C1 segment of cervical spinal cord (tissue), 14 donors: Measurements from ENCODE around the gene GDPD2.
"Not testable (repeated sequence)": the region's sequence is repeated elsewhere in the genome, so short reads cannot be mapped to it uniquely, and the experiment has no call there.

ENCODE experiments used
- DNase-seq, 14 donors: peaks; one replicate each; lab custom pipeline; 2025; lab: John Stamatoyannopoulos, UW

The GDPD2 gene

GRCh38 chrX:70422851-70423341 is at the start of gene GDPD2:
Gene GDPD2, plus strand, starts transcription at chrX:70423314. Its CDS starts 1,671 bp downstream, at chrX:70424985.
- DNase-seq, result peak in 6 of 14 donors; percentile 7 to 63 (median 23)

GRCh38 chrX:70386235-70386634 is 36.9 kb upstream of the GDPD2 start:
- no peak for DNase-seq

GRCh38 chrX:70398899-70399298 is 24.2 kb upstream of the GDPD2 start:
- DNase-seq, result no peak

GRCh38 chrX:70400181-70400580 is 22.9 kb upstream of the GDPD2 start:
- not testable (repeated sequence) for DNase-seq

GRCh38 chrX:70402721-70403120 is 20.4 kb upstream of the GDPD2 start:
- DNase-seq, result no peak

GRCh38 chrX:70405003-70405402 is 18.1 kb upstream of the GDPD2 start:
- DNase-seq, result no peak

- no peak for DNase-seq
Measured at GRCh38 chrX:70410921-70411320, 12.2 kb upstream of the GDPD2 start.

GRCh38 chrX:70411475-70411874 is 11.6 kb upstream of the GDPD2 start:
- no peak for DNase-seq

GRCh38 chrX:70421618-70422017 is 1.5 kb upstream of the GDPD2 start:
- peak in 6 of 14 donors; percentile 16 to 59 (median 34) for DNase-seq

- DNase-seq, result no peak
Measured at GRCh38 chrX:70423936-70424675, 992 bp downstream of the GDPD2 start.

- DNase-seq, result no peak
Measured at GRCh38 chrX:70424801-70425200, 1.7 kb downstream of the GDPD2 start.

GRCh38 chrX:70426286-70427278 is 3.5 kb downstream of the GDPD2 start:
- no peak for DNase-seq

- no peak for DNase-seq
Measured at GRCh38 chrX:70427365-70427764, 4.3 kb downstream of the GDPD2 start.

- DNase-seq, result no peak
Measured at GRCh38 chrX:70429759-70430158, 6.6 kb downstream of the GDPD2 start.

- no peak for DNase-seq
Measured at GRCh38 chrX:70432936-70433847, 10.1 kb downstream of the GDPD2 start.

- peak in 12 of 14 donors; percentile 20 to 75 (median 47) for DNase-seq
Measured at GRCh38 chrX:70433848-70434351, 10.8 kb downstream of the GDPD2 start.

GRCh38 chrX:70434352-70434866 is 11.3 kb downstream of the GDPD2 start:
- DNase-seq, result peak in 12 of 14 donors; percentile 31 to 84 (median 67)

GRCh38 chrX:70434914-70435586 is 11.9 kb downstream of the GDPD2 start:
- DNase-seq, result peak in 4 of 14 donors; percentile 11 to 27 (median 15)

GRCh38 chrX:70436343-70436742 is 13.2 kb downstream of the GDPD2 start:
- DNase-seq, result peak in 1 of 14 donors; percentile 6

- DNase-seq, result no peak
Measured at GRCh38 chrX:70437011-70437410, 13.9 kb downstream of the GDPD2 start.
